GM12878 (cell line): ENCODE data around the gene NELL1. TPM values are rescaled to one million over a fixed set of nuclear protein-coding genes. Genes with fewer than 3 reads are reported as not detected.

ENCODE experiments used
- ATAC-seq: fragments of 200-7000 bp; cut with Tn5 transposase; 3 replicates; pipeline ENCODE4 v1.9.1; 2020; ENCODE audit warnings: mild to moderate bottlenecking, moderate library complexity
- BruUV-seq: library from RNA; stranded (reverse); fragments of 400-500 nt; replicated peaks from 2 replicates; lab custom pipeline; 2021; lab: Mats Ljungman, UMichigan
- CTCF ChIA-PET: fragments of 300-600 bp; sonication (Branson Sonifier 250); formaldehyde crosslinking; extraction: SDS; loops from one replicate; lab custom pipeline; 2021; ENCODE audit warnings: inconsistent platforms; lab: Yijun Ruan, JAX
- POLR2A ChIA-PET: fragments of 350-600 bp; formaldehyde crosslinking; extraction: SDS; loops from one replicate; lab custom pipeline; 2021; ENCODE audit warnings: inconsistent platforms; lab: Charles Lee
- RAD21 ChIA-PET: fragments of 300-600 bp; sonication (Branson Sonifier 250); formaldehyde crosslinking; loops from one replicate; lab custom pipeline; 2023; ENCODE audit warnings: antibody characterized with exemption; ENCODE audit not compliant: unreplicated experiment; lab: Charles Lee
- SMC1A ChIA-PET: fragments of 300-600 bp; sonication (Branson Sonifier 250); formaldehyde crosslinking; loops from one replicate; lab custom pipeline; 2023; ENCODE audit not compliant: unreplicated experiment, uncharacterized antibody; lab: Charles Lee
- DNase-seq: peaks from one replicate; pipeline ENCODE4 v3.0.0-alpha.2; 2011; ENCODE audit warnings: low read depth, low spot score
- FAIRE-seq: peaks from 3 replicates; lab custom pipeline; 2011; peaks lifted over from hg19 to GRCh38; lab: Jason Lieb, UNC
- H2AFZ ChIP-seq: 2 replicates; pipeline ENCODE4 v1.6.0; 2011; ENCODE audit warnings: low read depth, low read length, control low read depth; ENCODE audit not compliant: control insufficient read depth
- H3K27ac ChIP-seq: 2 replicates; pipeline ENCODE4 v1.5.1; 2011; ENCODE audit warnings: control low read depth; ENCODE audit not compliant: control insufficient read depth, insufficient read depth
- H3K27me3 ChIP-seq, 2 experiments: replicated peaks in 1 of 2; 2 replicates each; pipeline versions ENCODE4 v1.6.0 to v1.6.1; 2011; ENCODE audit warnings: low read length in 1 of 2; ENCODE audit not compliant: control insufficient read depth in 2 of 2, insufficient read depth in 2 of 2
- H3K36me3 ChIP-seq, 2 experiments: 2 replicates each; pipeline ENCODE4 v1.5.1; 2011; ENCODE audit warnings: low read length in 1 of 2; ENCODE audit not compliant: control insufficient read depth in 2 of 2, insufficient read depth in 2 of 2
- H3K4me1 ChIP-seq: 2 replicates; pipeline ENCODE4 v1.6.1; 2011; ENCODE audit warnings: mild to moderate bottlenecking, low read length, moderate library complexity, mixed read lengths; ENCODE audit not compliant: control insufficient read depth, insufficient read depth
- H3K4me2 ChIP-seq: 2 replicates; pipeline ENCODE4 v1.6.0; 2011; ENCODE audit warnings: control low read depth; ENCODE audit not compliant: control insufficient read depth, insufficient read depth
- H3K4me3 ChIP-seq: fragments of 200-600 bp; sonication (generic); 2 replicates; pipeline ENCODE4 v1.5.1; 2016
- H3K79me2 ChIP-seq: 2 replicates; pipeline ENCODE4 v1.6.0; 2011; ENCODE audit warnings: low read length; ENCODE audit not compliant: control insufficient read depth, insufficient read depth
- H3K9ac ChIP-seq: 2 replicates; pipeline ENCODE4 v1.8.0; 2011; ENCODE audit warnings: low read length, control low read depth, mixed read lengths; ENCODE audit not compliant: control insufficient read depth, insufficient read depth
- H3K9me3 ChIP-seq: replicated peaks from 3 replicates; pipeline ENCODE4 v1.5.1; 2011; ENCODE audit warnings: mild to moderate bottlenecking, low read length; ENCODE audit not compliant: control insufficient read depth, insufficient read depth
- H4K20me1 ChIP-seq: 2 replicates; pipeline ENCODE4 v1.6.0; 2011; ENCODE audit not compliant: control insufficient read depth, insufficient read depth
- BACH1 ChIP-seq: fragments of 450-650 bp; IDR thresholded peaks from 2 replicates; pipeline ENCODE4 v1.6.1; 2017; ENCODE audit warnings: mild to moderate bottlenecking, borderline replicate concordance
- CHD1 ChIP-seq: IDR thresholded peaks from 2 replicates; pipeline ENCODE4 v1.6.1; 2012; ENCODE audit warnings: low read depth, low read length, improper control_type of control experiment
- DPF2 ChIP-seq: fragments of 450-650 bp; IDR thresholded peaks from 2 replicates; pipeline ENCODE4 v1.6.1; 2017; ENCODE audit warnings: mild to moderate bottlenecking
- ETV6 ChIP-seq, 2 experiments: fragments of 450-650 bp in 1 of 2; IDR thresholded peaks in 1 of 2; conservative IDR thresholded peaks in 1 of 2; 2 replicates each; pipeline ENCODE4 v1.6.1; 2014; ENCODE audit warnings: antibody characterized with exemption in 1 of 2, borderline replicate concordance in 1 of 2, low read depth in 1 of 2, mild to moderate bottlenecking in 1 of 2, moderate library complexity in 1 of 2
- KLF5 ChIP-seq: fragments of 450-650 bp; IDR thresholded peaks from 2 replicates; pipeline ENCODE4 v1.6.1; 2014; ENCODE audit warnings: mild to moderate bottlenecking; ENCODE audit not compliant: partially characterized antibody
- MTA3 ChIP-seq: IDR thresholded peaks from 2 replicates; pipeline ENCODE4 v1.6.1; 2012; ENCODE audit warnings: low read length, inconsistent platforms, borderline replicate concordance
- MXI1 ChIP-seq: fragments of 150-350 bp; IDR thresholded peaks from 2 replicates; pipeline ENCODE4 v1.6.1; 2011; ENCODE audit warnings: low read depth, mild to moderate bottlenecking, inconsistent platforms, low read length, improper control_type of control experiment
- RB1 ChIP-seq: fragments of 450-650 bp; formaldehyde crosslinking; IDR thresholded peaks from 2 replicates; pipeline ENCODE4 v1.6.1; 2017; ENCODE audit warnings: mild to moderate bottlenecking, borderline replicate concordance
- RBBP5 ChIP-seq: fragments of 200-600 bp; sonication (generic); conservative IDR thresholded peaks from 2 replicates; pipeline ENCODE4 v1.6.1; 2016
- ZNF384 ChIP-seq: IDR thresholded peaks from 2 replicates; pipeline ENCODE4 v1.6.1; 2012; ENCODE audit warnings: low read depth, mild to moderate bottlenecking, low read length, improper control_type of control experiment, borderline replicate concordance
- WGBS: methylation state at CpG from one replicate; pipeline ENCODE4 v1.1.6; 2016; ENCODE audit warnings: low lambda C conversion rate; ENCODE audit not compliant: insufficient replicate concordance, insufficient coverage; ENCODE audit errors: missing lambda C conversion rate; 5-methylcytosine and 5-hydroxymethylcytosine counted together
- in situ Hi-C: fragments of 300-500 bp; cut with MboI; formaldehyde crosslinking; loops from 9 replicates; pipeline ENCODE4 v1.14.3; 2018; ENCODE audit warnings: mixed read lengths
- intact Hi-C: fragments of 100-400 bp; cut with micrococcal nuclease; formaldehyde crosslinking; loops from one replicate; pipeline ENCODE4 v1.14.2; 2022; ENCODE audit not compliant: unreplicated experiment
- polyA plus RNA-seq, 11 experiments: library from polyadenylated mRNA; depleted of rRNA in 4 of 11; unstranded in 6 of 11; stranded (reverse) in 5 of 11; fragments of >200 nt; fragmentation: Nextera tagmentation in 4 of 11; fragmentation: Illumina TruSeq in 1 of 11; extraction: Ambion mirVana in 4 of 11; extraction: Trizol in 1 of 11; gene quantifications; 1 replicate in 1 of 11; 2 replicates in 10 of 11; pipeline versions ENCODE4 v1.2.1 to v1.2.3, GENCODE V29; 2011 to 2016; ENCODE audit warnings: inconsistent platforms in 2 of 11, missing spikeins in 2 of 11, low read depth in 1 of 11
- total RNA-seq, 4 experiments: library from RNA; depleted of rRNA in 3 of 4; stranded (reverse); fragments of >200 nt in 3 of 4; fragmentation: Illumina TruSeq in 1 of 4; extraction: Trizol in 1 of 4; gene quantifications; 2 replicates each; pipeline versions ENCODE4 v1.2.1 to v1.2.3, GENCODE V29; 2013 to 2021
- TF ChIP-seq, protein P1 (sequence below): IDR thresholded peaks from 2 replicates; pipeline ENCODE4 v1.6.1; 2011; ENCODE audit warnings: borderline replicate concordance, low read depth, mild to moderate bottlenecking, moderate library complexity, low read length; ENCODE audit not compliant: insufficient read depth, poor library complexity, severe bottlenecking
- TF ChIP-seq, protein P2 (sequence below): fragments of 450-650 bp; IDR thresholded peaks from 2 replicates; pipeline ENCODE4 v1.6.1; 2017; ENCODE audit warnings: mild to moderate bottlenecking, moderate library complexity
- TF ChIP-seq, protein P3 (sequence below): fragments of 450-650 bp; formaldehyde crosslinking; IDR thresholded peaks from 2 replicates; pipeline ENCODE4 v1.5.0; 2022; ENCODE audit warnings: mild to moderate bottlenecking, missing genetic modification characterization

The NELL1 gene
- total and polyA plus RNA-seq, 10 of the 15 experiments (the other 5 are each of a cell fraction or from before 2014, with no cell fraction given) = 0.02 to 0.12 TPM; not detected in 8

DNA sequence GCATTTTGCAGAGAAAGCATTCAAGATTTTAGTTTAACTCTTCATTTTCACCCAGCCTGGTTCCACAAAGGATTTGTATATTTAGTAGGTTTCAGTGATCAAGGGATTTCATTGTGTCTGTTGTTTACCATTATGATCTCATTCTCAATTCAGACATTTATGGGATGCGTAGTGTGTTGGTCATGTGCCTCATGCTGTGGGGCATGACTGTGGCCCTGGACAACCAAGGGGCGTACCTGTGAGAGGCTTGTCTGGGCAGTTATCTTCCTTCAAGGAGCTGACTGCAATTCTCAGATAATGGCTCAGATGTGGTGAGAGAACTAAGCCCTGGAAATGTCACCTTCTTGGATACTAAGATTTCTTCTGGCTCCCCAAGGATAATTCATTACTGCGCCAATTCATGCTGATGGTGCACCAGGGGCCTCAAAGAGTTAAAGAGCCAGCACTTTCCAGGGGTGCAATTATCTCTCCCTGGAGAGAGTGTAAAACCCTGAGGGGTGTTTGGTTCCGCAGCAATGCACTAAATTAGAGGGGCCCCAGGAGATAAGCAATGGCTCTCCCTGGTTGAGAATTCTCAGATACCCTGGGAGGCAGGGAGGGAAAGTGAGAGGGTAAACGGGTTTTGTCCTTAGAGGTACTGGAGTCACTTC lies 37.7 kb upstream of the NELL1 start:
- no peak overlapping the region for H3K4me2 ChIP-seq
- no peaks in the 10 kb centered on the region for H3K79me2 ChIP-seq
- H4K20me1 ChIP-seq = no peaks in the 10 kb centered on the region
- no peak overlapping the region for H3K27ac ChIP-seq
- no peak for DNase-seq
- CTCF ChIA-PET = interaction anchor here (0.6 kb wide), 1 partner anchor 112 kb away, joined by 3 read pairs; no protein-coding TSS in a partner anchor
- 15% methylated on average over 5 of the region's 5 CpGs for WGBS
- POLR2A ChIA-PET = no interaction called here
- no peaks in the 10 kb centered on the region for H3K9me3 ChIP-seq
- no peak for FAIRE-seq
- intact Hi-C loops (no loop called here), in situ Hi-C loops (no loop called here)
- no TSS peak for BruUV-seq
- RAD21 ChIA-PET = no interaction called here
- H3K4me1 ChIP-seq = no peaks in the 10 kb centered on the region
- no peaks in the 10 kb centered on the region for H3K27me3 ChIP-seq
- H3K4me3 ChIP-seq = no peak overlapping the region
- ATAC-seq = no peak
- H3K36me3 ChIP-seq = no peaks in the 10 kb centered on the region
- H3K9ac ChIP-seq = no peak overlapping the region
- H2AFZ ChIP-seq = no peak overlapping the region
- SMC1A ChIA-PET = no interaction called here
- TF ChIP-seq KLF5 (no peak), ETV6 (conservative IDR thresholded peaks at IDR 0.05 in 1 of 2, IDR thresholded peaks at IDR 0.05 in 1 of 2; ENCODE audit: borderline replicate concordance in 1 of 2, low read depth in 1 of 2) (no peak), RBBP5 (no peak), BACH1 (no peak), MTA3 (no peak), CHD1 (no peak), ZNF384 (no peak), DPF2 (no peak), MXI1 (no peak), RB1 (no peak)
- TF ChIP-seq, protein P1, sequence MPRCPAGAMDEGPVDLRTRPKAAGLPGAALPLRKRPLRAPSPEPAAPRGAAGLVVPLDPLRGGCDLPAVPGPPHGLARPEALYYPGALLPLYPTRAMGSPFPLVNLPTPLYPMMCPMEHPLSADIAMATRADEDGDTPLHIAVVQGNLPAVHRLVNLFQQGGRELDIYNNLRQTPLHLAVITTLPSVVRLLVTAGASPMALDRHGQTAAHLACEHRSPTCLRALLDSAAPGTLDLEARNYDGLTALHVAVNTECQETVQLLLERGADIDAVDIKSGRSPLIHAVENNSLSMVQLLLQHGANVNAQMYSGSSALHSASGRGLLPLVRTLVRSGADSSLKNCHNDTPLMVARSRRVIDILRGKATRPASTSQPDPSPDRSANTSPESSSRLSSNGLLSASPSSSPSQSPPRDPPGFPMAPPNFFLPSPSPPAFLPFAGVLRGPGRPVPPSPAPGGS = no peak
- TF ChIP-seq, protein P2, sequence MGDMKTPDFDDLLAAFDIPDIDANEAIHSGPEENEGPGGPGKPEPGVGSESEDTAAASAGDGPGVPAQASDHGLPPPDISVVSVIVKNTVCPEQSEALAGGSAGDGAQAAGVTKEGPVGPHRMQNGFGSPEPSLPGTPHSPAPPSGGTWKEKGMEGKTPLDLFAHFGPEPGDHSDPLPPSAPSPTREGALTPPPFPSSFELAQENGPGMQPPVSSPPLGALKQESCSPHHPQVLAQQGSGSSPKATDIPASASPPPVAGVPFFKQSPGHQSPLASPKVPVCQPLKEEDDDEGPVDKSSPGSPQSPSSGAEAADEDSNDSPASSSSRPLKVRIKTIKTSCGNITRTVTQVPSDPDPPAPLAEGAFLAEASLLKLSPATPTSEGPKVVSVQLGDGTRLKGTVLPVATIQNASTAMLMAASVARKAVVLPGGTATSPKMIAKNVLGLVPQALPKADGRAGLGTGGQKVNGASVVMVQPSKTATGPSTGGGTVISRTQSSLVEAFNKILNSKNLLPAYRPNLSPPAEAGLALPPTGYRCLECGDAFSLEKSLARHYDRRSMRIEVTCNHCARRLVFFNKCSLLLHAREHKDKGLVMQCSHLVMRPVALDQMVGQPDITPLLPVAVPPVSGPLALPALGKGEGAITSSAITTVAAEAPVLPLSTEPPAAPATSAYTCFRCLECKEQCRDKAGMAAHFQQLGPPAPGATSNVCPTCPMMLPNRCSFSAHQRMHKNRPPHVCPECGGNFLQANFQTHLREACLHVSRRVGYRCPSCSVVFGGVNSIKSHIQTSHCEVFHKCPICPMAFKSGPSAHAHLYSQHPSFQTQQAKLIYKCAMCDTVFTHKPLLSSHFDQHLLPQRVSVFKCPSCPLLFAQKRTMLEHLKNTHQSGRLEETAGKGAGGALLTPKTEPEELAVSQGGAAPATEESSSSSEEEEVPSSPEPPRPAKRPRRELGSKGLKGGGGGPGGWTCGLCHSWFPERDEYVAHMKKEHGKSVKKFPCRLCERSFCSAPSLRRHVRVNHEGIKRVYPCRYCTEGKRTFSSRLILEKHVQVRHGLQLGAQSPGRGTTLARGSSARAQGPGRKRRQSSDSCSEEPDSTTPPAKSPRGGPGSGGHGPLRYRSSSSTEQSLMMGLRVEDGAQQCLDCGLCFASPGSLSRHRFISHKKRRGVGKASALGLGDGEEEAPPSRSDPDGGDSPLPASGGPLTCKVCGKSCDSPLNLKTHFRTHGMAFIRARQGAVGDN = no peak
- TF ChIP-seq, protein P3, sequence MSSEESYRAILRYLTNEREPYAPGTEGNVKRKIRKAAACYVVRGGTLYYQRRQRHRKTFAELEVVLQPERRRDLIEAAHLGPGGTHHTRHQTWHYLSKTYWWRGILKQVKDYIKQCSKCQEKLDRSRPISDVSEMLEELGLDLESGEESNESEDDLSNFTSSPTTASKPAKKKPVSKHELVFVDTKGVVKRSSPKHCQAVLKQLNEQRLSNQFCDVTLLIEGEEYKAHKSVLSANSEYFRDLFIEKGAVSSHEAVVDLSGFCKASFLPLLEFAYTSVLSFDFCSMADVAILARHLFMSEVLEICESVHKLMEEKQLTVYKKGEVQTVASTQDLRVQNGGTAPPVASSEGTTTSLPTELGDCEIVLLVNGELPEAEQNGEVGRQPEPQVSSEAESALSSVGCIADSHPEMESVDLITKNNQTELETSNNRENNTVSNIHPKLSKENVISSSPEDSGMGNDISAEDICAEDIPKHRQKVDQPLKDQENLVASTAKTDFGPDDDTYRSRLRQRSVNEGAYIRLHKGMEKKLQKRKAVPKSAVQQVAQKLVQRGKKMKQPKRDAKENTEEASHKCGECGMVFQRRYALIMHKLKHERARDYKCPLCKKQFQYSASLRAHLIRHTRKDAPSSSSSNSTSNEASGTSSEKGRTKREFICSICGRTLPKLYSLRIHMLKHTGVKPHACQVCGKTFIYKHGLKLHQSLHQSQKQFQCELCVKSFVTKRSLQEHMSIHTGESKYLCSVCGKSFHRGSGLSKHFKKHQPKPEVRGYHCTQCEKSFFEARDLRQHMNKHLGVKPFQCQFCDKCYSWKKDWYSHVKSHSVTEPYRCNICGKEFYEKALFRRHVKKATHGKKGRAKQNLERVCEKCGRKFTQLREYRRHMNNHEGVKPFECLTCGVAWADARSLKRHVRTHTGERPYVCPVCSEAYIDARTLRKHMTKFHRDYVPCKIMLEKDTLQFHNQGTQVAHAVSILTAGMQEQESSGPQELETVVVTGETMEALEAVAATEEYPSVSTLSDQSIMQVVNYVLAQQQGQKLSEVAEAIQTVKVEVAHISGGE (CRISPR knock-in tag) = no peak
